ENCODE results near the gene WWC2. TPM values are rescaled to one million over a fixed set of nuclear protein-coding genes. Genes with fewer than 3 reads are reported as not detected.
A peak's percentile ranks its signal among the peaks of the same experiment; 100 is the strongest.

The WWC2 gene
- total RNA-seq, 1 donor from 2014 or later = 109 TPM

- Histone ChIP-seq H3K27me3 (ENCODE audit: low read depth) (no peaks in the 10 kb centered on the region), H3K36me3 (no peaks in the 10 kb centered on the region), H3K4me3 (no peak overlapping the region), H3K27ac (no peak overlapping the region), H3K9me3 (no peaks in the 10 kb centered on the region), H3K4me1 (peaks cover 6% of the 10 kb centered on the region)
- no peak for TF ChIP-seq CTCF (IDR thresholded peaks at IDR 0.05)
- intact Hi-C loops (cut with DNase I) = no loop called here
- no peak for DNase-seq
- peak in 1 of 2 donors; percentile 11 for ATAC-seq
These were observed 86.0 kb downstream of the WWC2 start for GRCh38 chr4:183185018-183185417.

- TF ChIP-seq CTCF (IDR thresholded peaks at IDR 0.05) = no peak
- intact Hi-C loops (cut with DNase I) = no loop called here
- no peaks in the 10 kb centered on the region for H3K36me3 ChIP-seq
- H3K4me1 ChIP-seq = peaks cover 6% of the 10 kb centered on the region
- no peak overlapping the region for H3K27ac ChIP-seq
- no peak overlapping the region for H3K4me3 ChIP-seq
- no peak for ATAC-seq
- no peaks in the 10 kb centered on the region for H3K27me3 ChIP-seq (ENCODE audit: low read depth)
- no peak for DNase-seq
- no peaks in the 10 kb centered on the region for H3K9me3 ChIP-seq
These were observed 86.5 kb downstream of the WWC2 start for GRCh38 chr4:183185559-183185958.

GRCh38 chr4:183186813-183187212 lies 87.8 kb downstream of the WWC2 start:
- Histone ChIP-seq H3K9me3 (no peaks in the 10 kb centered on the region), H3K27me3 (ENCODE audit: low read depth) (no peaks in the 10 kb centered on the region), H3K27ac (no peak overlapping the region), H3K4me3 (no peak overlapping the region), H3K4me1 (peaks cover 14% of the 10 kb centered on the region), H3K36me3 (no peaks in the 10 kb centered on the region)
- DNase-seq (no peak), ATAC-seq (no peak)
- intact Hi-C loops (cut with DNase I) = no loop called here
- TF ChIP-seq CTCF (IDR thresholded peaks at IDR 0.05) = no peak

DNA sequence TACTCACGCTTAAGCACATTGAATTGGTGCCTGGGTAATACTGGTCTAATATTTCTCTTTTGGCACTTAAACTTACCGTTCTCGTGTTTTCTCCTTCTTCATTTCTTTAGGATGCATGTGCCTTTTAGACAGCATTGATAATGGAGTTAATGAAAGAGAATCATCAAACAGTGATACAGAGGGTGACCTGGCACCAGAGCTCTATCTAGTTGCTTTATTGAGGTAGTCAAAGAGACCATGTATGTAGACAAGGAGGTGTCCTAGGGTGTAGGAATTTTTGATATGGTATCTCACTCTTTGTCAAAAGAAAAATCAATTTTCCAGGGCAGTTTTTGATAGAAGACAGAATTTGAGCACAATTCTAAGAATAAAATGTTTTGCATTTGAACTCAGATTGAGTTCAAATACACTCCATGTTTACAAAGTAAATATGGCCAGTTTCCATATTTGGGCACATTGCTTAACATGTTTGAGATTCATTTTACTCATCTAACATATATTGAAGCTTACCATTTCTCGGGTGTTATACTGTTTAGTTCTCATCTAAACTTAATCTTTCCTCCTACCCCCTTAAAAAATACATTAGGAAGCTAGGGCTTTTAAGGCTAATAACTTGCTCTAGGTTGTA lies 92.0 kb downstream of the WWC2 start:
- ATAC-seq = no peak
- peaks cover 8% of the 10 kb centered on the region for H3K4me1 ChIP-seq
- no peak overlapping the region for H3K27ac ChIP-seq
- H3K4me3 ChIP-seq = no peak overlapping the region
- H3K36me3 ChIP-seq = no peaks in the 10 kb centered on the region
- no peaks in the 10 kb centered on the region for H3K9me3 ChIP-seq
- H3K27me3 ChIP-seq (ENCODE audit: low read depth) = no peaks in the 10 kb centered on the region
- no peak for DNase-seq
- intact Hi-C loops (cut with DNase I) = no loop called here
- TF ChIP-seq CTCF (IDR thresholded peaks at IDR 0.05) = no peak

DNA sequence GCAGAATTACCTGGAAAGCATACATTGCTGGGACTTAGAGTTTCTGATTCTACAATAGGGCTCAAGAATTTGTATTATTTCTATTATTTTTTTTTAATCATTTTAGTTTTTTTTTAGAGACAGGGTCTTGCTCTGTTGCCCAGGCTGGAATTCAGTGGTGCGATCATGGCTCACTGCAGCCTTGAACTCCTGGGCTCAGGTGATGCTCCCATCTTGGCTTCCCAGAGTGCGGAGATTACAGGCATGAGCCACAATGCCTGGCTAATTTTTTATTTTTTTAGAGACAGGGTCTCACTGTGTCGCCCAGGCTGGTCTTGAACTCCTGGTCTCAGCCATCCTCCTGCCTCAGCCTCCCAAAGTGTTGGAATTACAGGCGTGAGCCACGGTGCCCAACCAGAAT lies 92.6 kb downstream of the WWC2 start:
- no peaks in the 10 kb centered on the region for H3K36me3 ChIP-seq
- no peak overlapping the region for H3K27ac ChIP-seq
- ATAC-seq (no peak), DNase-seq (no peak)
- H3K27me3 ChIP-seq (ENCODE audit: low read depth) = no peaks in the 10 kb centered on the region
- H3K9me3 ChIP-seq = no peaks in the 10 kb centered on the region
- no peak for TF ChIP-seq CTCF (IDR thresholded peaks at IDR 0.05)
- intact Hi-C loops (cut with DNase I) = no loop called here
- no peak overlapping the region for H3K4me3 ChIP-seq
- peaks cover 8% of the 10 kb centered on the region for H3K4me1 ChIP-seq

Data from lower lobe of right lung (tissue), 2 donors.